HEK293 (cell line): ENCODE measurements around the gene CLASP1.

Experiments
- CTCF ChIA-PET: fragments of 350-600 bp; formaldehyde crosslinking; extraction: SDS; loops from one replicate; lab custom pipeline; 2021; ENCODE audit warnings: antibody characterized with exemption; lab: Yijun Ruan, JAX
- POLR2A ChIA-PET: fragments of 300-600 bp; formaldehyde crosslinking; extraction: SDS; loops from one replicate; lab custom pipeline; 2020; ENCODE audit warnings: antibody characterized with exemption, inconsistent platforms; lab: Yijun Ruan, JAX
- H3K27ac ChIP-seq: fragments of 200-500 bp; sonication (Bioruptor generic); 2 replicates; pipeline ENCODE4 v1.5.1; 2014; ENCODE audit warnings: low read depth, low read length, control low read depth, inconsistent platforms; ENCODE audit errors: extremely low read depth
- H3K36me3 ChIP-seq, 2 experiments: fragments of 200-500 bp in 1 of 2; sonication (Bioruptor generic) in 1 of 2; 1 replicate in 1 of 2; 2 replicates in 1 of 2; pipeline ENCODE4 v1.5.1; 2014 to 2017; ENCODE audit warnings: inconsistent platforms in 2 of 2, low read length in 2 of 2; ENCODE audit not compliant: control insufficient read depth in 2 of 2, insufficient read depth in 1 of 2
- H3K4me1 ChIP-seq: fragments of 200-500 bp; sonication (Bioruptor generic); 2 replicates; pipeline ENCODE4 v1.5.1; 2014; ENCODE audit warnings: mild to moderate bottlenecking, low read length, inconsistent platforms; ENCODE audit not compliant: control insufficient read depth, insufficient read depth
- H3K4me3 ChIP-seq: 2 replicates; pipeline ENCODE4 v1.5.1; 2011; ENCODE audit warnings: low read depth, mild to moderate bottlenecking, control low read depth, low read length, moderate library complexity
- H3K9me3 ChIP-seq: fragments of 200-500 bp; sonication (Bioruptor generic); 2 replicates; pipeline ENCODE4 v1.5.1; 2014; ENCODE audit warnings: low read depth, low read length, inconsistent platforms; ENCODE audit not compliant: control insufficient read depth, insufficient read depth
- BCL11B ChIP-seq: fragments of 450-650 bp; formaldehyde crosslinking; IDR thresholded peaks from 2 replicates; pipeline ENCODE4 v1.5.1; 2016; ENCODE audit warnings: low read depth, missing biosample characterization, missing genetic modification characterization
- CTCF ChIP-seq: fragments of 450-650 bp; formaldehyde crosslinking; IDR thresholded peaks from 2 replicates; pipeline ENCODE4 v1.5.1; 2016; ENCODE audit warnings: missing biosample characterization, missing genetic modification characterization
- GLIS1 ChIP-seq: fragments of 450-650 bp; formaldehyde crosslinking; IDR thresholded peaks from 2 replicates; pipeline ENCODE4 v1.5.1; 2016; ENCODE audit warnings: missing biosample characterization, missing genetic modification characterization
- GLIS2 ChIP-seq: fragments of 450-650 bp; formaldehyde crosslinking; IDR thresholded peaks from 2 replicates; pipeline ENCODE4 v1.5.1; 2016; ENCODE audit warnings: missing biosample characterization, missing genetic modification characterization
- HOXD13 ChIP-seq: sonication (generic); formaldehyde crosslinking; IDR thresholded peaks from 2 replicates; pipeline ENCODE4 v1.8.0; 2022; ENCODE audit warnings: missing genetic modification reagents, borderline replicate concordance
- IKZF3 ChIP-seq: fragments of 450-650 bp; IDR thresholded peaks from 2 replicates; pipeline ENCODE4 v1.5.0; 2018; ENCODE audit warnings: missing biosample characterization, mild to moderate bottlenecking, missing genetic modification characterization, moderate library complexity
- TRIM28 ChIP-seq: IDR thresholded peaks from 2 replicates; pipeline ENCODE4 v1.6.1; 2011; ENCODE audit warnings: low read length, control low read depth, borderline replicate concordance
- YY2 ChIP-seq: fragments of 450-650 bp; formaldehyde crosslinking; IDR thresholded peaks from 2 replicates; pipeline ENCODE4 v1.5.1; 2016; ENCODE audit warnings: missing biosample characterization, missing genetic modification characterization
- ZBTB7A ChIP-seq: fragments of 450-650 bp; formaldehyde crosslinking; IDR thresholded peaks from 2 replicates; pipeline ENCODE4 v1.5.1; 2016; ENCODE audit warnings: low read depth, missing biosample characterization, missing genetic modification characterization
- ZBTB8A ChIP-seq: fragments of 450-650 bp; formaldehyde crosslinking; IDR thresholded peaks from 2 replicates; pipeline ENCODE4 v1.5.1; 2016; ENCODE audit warnings: missing biosample characterization, missing genetic modification characterization
- ZFHX2 ChIP-seq: fragments of 450-650 bp; formaldehyde crosslinking; conservative IDR thresholded peaks from 2 replicates; pipeline ENCODE4 v1.5.1; 2016; ENCODE audit warnings: missing biosample characterization, missing genetic modification characterization
- ZNF121 ChIP-seq: fragments of 450-650 bp; formaldehyde crosslinking; IDR thresholded peaks from 2 replicates; pipeline ENCODE4 v1.5.1; 2016; ENCODE audit warnings: missing biosample characterization, missing genetic modification characterization
- ZNF16 ChIP-seq: fragments of 450-650 bp; formaldehyde crosslinking; IDR thresholded peaks from 2 replicates; pipeline ENCODE4 v1.5.1; 2016; ENCODE audit warnings: low read depth, missing biosample characterization, missing genetic modification characterization
- ZNF184 ChIP-seq: fragments of 450-650 bp; IDR thresholded peaks from 2 replicates; pipeline ENCODE4 v1.5.1; 2018; ENCODE audit warnings: missing biosample characterization, mild to moderate bottlenecking, missing genetic modification characterization
- ZNF214 ChIP-seq: fragments of 450-650 bp; formaldehyde crosslinking; IDR thresholded peaks from 2 replicates; pipeline ENCODE4 v1.5.1; 2017; ENCODE audit warnings: missing biosample characterization, mild to moderate bottlenecking, missing genetic modification characterization, borderline replicate concordance
- ZNF335 ChIP-seq: fragments of 450-650 bp; formaldehyde crosslinking; conservative IDR thresholded peaks from 2 replicates; pipeline ENCODE4 v1.5.1; 2016; ENCODE audit warnings: missing biosample characterization, missing genetic modification characterization
- ZNF529 ChIP-seq: fragments of 450-650 bp; formaldehyde crosslinking; IDR thresholded peaks from 2 replicates; pipeline ENCODE4 v1.5.1; 2017; ENCODE audit warnings: missing genetic modification characterization, missing biosample characterization; ENCODE audit not compliant: insufficient replicate concordance
- ZNF585B ChIP-seq: fragments of 450-650 bp; formaldehyde crosslinking; IDR thresholded peaks from 2 replicates; pipeline ENCODE4 v1.5.1; 2016; ENCODE audit warnings: missing biosample characterization, missing genetic modification characterization
- TF ChIP-seq, protein P1 (sequence below): fragments of 450-650 bp; formaldehyde crosslinking; IDR thresholded peaks from 2 replicates; pipeline ENCODE4 v1.5.1; 2016; ENCODE audit warnings: missing biosample characterization, missing genetic modification characterization
- TF ChIP-seq, protein P2 (sequence below): fragments of 450-650 bp; formaldehyde crosslinking; conservative IDR thresholded peaks from 2 replicates; pipeline ENCODE4 v1.5.1; 2016; ENCODE audit warnings: low read depth, missing biosample characterization, missing genetic modification characterization

The CLASP1 gene

DNA sequence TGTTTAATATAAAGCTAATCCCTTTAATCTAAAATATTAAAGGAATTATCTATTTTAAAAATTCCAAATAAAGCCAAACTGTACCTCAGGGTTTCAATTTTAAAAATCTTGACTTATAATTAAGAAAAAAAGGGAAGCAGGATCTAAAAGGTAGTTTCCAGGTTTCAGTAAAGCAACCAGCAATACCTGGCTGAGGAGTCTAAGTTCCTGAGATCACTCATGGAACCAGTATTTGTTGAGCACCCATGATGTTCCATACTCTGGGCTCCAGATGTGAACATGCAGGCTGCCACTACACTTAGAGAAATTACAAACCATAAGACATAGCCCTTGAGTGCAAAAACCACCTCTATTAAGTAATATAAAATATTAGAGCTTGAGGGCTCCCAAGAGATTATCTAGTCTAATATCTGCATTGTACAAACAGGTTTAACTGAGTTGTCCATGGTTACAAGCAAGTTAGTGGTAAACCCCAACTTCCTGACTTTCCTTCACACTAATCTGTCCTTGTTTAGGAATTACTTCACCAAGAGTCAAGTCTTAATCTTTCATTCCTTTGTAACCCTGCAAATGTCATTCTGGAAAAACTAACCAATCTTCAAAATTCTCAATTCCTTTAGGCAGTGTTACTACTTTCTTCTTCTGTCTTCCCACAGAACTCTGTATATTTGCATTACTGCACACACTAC lies 49.2 kb downstream of the CLASP1 start:
- POLR2A ChIA-PET, result interaction anchor here (0.6 kb wide), 1 partner anchor 49 kb away, joined by 3 read pairs; the partner anchor contains the start of gene CLASP1
- Histone ChIP-seq H3K36me3 (peaks cover 0 to 1% of the 10 kb centered on the region in 2 experiments; a peak in 2 of 3 replicates), H3K9me3 (no peaks in the 10 kb centered on the region), H3K4me3 (no peak overlapping the region), H3K27ac (no peak overlapping the region), H3K4me1 (peaks cover 4% of the 10 kb centered on the region; the same call in 1 of the 2 replicates)
- no peak for TF ChIP-seq HOXD13 (CRISPR knock-in tag)
- TF ChIP-seq BCL11B, result no peak
- CTCF ChIA-PET, result interaction anchor here (0.6 to 0.9 kb wide), 4 partner anchors 10 to 52 kb away, joined by 3 to 5 read pairs (median 3); no protein-coding TSS in a partner anchor

GRCh38 chr2:121598087-121598486 lies 51.2 kb downstream of the CLASP1 start:
- POLR2A ChIA-PET, result interaction anchor here (1.3 kb wide), 1 partner anchor 67 kb away, joined by 4 read pairs; the partner anchor contains the start of gene RNU4ATAC
- Histone ChIP-seq H3K27ac (no peak overlapping the region), H3K9me3 (no peaks in the 10 kb centered on the region), H3K36me3 (no peaks in the 10 kb centered on the region; a peak in 1 of 3 replicates), H3K4me1 (peaks cover 4% of the 10 kb centered on the region; the same call in 1 of the 2 replicates), H3K4me3 (no peak overlapping the region)
- TF ChIP-seq ZBTB7A (tag by site-specific recombination) (no peak), ZNF585B (no peak)
- TF ChIP-seq, protein P1, sequence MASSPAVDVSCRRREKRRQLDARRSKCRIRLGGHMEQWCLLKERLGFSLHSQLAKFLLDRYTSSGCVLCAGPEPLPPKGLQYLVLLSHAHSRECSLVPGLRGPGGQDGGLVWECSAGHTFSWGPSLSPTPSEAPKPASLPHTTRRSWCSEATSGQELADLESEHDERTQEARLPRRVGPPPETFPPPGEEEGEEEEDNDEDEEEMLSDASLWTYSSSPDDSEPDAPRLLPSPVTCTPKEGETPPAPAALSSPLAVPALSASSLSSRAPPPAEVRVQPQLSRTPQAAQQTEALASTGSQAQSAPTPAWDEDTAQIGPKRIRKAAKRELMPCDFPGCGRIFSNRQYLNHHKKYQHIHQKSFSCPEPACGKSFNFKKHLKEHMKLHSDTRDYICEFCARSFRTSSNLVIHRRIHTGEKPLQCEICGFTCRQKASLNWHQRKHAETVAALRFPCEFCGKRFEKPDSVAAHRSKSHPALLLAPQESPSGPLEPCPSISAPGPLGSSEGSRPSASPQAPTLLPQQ (tag by site-specific recombination), result no peak
- CTCF ChIA-PET, result interaction anchor here (0.7 to 2.1 kb wide), 5 partner anchors 11 to 121 kb away, joined by 3 to 6 read pairs (median 4); no protein-coding TSS in a partner anchor

DNA sequence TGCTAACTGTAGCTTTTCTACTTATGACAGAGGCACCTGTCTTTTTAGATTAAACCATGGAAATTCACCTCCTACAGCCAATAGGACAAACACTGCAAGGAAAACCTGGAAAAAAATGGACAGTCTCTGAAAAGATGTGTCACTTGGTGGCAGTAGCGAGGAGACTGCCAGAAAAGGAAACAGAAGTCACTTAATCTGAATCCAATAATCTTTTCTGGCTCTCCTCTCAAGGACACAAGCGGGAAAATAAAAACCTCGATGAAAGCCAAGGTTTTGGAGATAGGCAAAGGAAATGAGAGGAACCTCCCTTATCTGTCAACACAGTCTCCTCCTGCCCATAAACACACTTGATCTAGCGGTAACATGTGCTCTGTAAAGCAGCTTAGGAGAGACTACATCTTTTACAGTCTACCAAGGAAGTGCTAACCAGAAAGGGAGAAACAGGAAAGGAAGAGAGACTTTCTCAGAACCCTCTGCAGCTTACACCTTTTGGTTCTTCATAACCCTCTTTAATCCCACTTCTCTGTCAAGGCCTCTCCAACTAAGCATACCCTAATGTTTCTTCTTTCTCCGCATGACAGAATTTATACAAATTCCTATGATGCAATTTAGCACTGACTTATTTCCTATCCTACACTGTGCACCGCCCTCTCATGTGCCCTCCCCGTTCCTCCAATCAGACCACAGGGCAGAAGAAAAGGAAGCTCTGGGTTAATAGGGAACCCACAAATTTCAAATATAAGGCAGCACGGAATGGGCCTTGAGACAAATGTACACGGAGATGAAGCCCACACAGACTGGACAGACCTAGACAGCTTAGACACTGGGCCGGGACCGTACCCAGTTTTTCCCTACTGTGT lies 52.8 kb downstream of the CLASP1 start:
- Histone ChIP-seq H3K27ac (no peak overlapping the region), H3K4me3 (no peak overlapping the region), H3K4me1 (peaks cover 4% of the 10 kb centered on the region; the same call in 1 of the 2 replicates), H3K36me3 (no peaks in the 10 kb centered on the region; a peak in 1 of 3 replicates), H3K9me3 (no peaks in the 10 kb centered on the region)
- CTCF ChIA-PET, result interaction anchor here (0.6 to 2.1 kb wide), 23 partner anchors 9 to 664 kb away, joined by 3 to 9 read pairs (median 4); no protein-coding TSS in a partner anchor
- POLR2A ChIA-PET, result interaction anchor here (0.6 to 1.4 kb wide), 3 partner anchors 54 to 302 kb away, joined by 3 to 5 read pairs (median 4); partner anchors contain the start of gene RNU4ATAC
- no peak for TF ChIP-seq ZNF184 (tag by site-specific recombination)
- 0 out of 2 replicates have a peak, but pooled peaks have one; percentile 40 for TF ChIP-seq TRIM28
- TF ChIP-seq ZNF16 (tag by site-specific recombination), result no peak
- TF ChIP-seq ZNF335 (tag by site-specific recombination), result 0 out of 2 replicates have a peak, but pooled peaks have one; percentile 14
- no peak for TF ChIP-seq YY2 (tag by site-specific recombination)
- TF ChIP-seq ZNF214, result no peak
- TF ChIP-seq IKZF3, result peak; percentile 64
- TF ChIP-seq GLIS1, result no peak
- no peak for TF ChIP-seq ZNF121 (tag by site-specific recombination)
- no peak for TF ChIP-seq ZNF529
- TF ChIP-seq CTCF, result peak; percentile 65
- TF ChIP-seq GLIS2 (tag by site-specific recombination), result no peak
- TF ChIP-seq ZBTB8A (tag by site-specific recombination), result no peak
- no peak for TF ChIP-seq ZFHX2 (tag by site-specific recombination)
- TF ChIP-seq, protein P2, sequence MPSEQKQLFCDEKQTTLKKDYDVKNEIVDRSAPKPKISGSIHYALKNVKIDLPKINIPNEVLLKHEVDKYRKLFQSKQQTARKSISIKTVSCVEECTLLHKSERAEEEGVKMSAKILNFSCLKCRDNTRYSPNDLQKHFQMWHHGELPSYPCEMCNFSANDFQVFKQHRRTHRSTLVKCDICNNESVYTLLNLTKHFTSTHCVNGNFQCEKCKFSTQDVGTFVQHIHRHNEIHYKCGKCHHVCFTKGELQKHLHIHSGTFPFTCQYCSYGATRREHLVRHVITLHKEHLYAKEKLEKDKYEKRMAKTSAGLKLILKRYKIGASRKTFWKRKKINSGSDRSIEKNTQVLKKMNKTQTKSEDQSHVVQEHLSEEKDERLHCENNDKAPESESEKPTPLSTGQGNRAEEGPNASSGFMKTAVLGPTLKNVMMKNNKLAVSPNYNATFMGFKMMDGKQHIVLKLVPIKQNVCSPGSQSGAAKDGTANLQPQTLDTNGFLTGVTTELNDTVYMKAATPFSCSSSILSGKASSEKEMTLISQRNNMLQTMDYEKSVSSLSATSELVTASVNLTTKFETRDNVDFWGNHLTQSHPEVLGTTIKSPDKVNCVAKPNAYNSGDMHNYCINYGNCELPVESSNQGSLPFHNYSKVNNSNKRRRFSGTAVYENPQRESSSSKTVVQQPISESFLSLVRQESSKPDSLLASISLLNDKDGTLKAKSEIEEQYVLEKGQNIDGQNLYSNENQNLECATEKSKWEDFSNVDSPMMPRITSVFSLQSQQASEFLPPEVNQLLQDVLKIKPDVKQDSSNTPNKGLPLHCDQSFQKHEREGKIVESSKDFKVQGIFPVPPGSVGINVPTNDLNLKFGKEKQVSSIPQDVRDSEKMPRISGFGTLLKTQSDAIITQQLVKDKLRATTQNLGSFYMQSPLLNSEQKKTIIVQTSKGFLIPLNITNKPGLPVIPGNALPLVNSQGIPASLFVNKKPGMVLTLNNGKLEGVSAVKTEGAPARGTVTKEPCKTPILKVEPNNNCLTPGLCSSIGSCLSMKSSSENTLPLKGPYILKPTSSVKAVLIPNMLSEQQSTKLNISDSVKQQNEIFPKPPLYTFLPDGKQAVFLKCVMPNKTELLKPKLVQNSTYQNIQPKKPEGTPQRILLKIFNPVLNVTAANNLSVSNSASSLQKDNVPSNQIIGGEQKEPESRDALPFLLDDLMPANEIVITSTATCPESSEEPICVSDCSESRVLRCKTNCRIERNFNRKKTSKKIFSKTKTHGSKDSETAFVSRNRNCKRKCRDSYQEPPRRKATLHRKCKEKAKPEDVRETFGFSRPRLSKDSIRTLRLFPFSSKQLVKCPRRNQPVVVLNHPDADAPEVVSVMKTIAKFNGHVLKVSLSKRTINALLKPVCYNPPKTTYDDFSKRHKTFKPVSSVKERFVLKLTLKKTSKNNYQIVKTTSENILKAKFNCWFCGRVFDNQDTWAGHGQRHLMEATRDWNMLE (tag by site-specific recombination), result no peak
